Hepatocyte (in vitro differentiated cells): ENCODE results near the gene TMEFF2.

ENCODE experiments used
- CTCF ChIP-seq: fragments of 200-600 bp; sonication (generic); IDR thresholded peaks from 2 replicates; pipeline ENCODE4 v1.5.1; 2016; ENCODE audit warnings: antibody characterized with exemption, mild to moderate bottlenecking; ENCODE audit not compliant: poor library complexity
- EZH2 ChIP-seq: fragments of 200-600 bp; sonication (generic); IDR thresholded peaks from 2 replicates; pipeline ENCODE4 v1.6.1; 2016; ENCODE audit warnings: antibody characterized with exemption, mild to moderate bottlenecking, borderline replicate concordance

- TF ChIP-seq CTCF (no peak), EZH2 (no peak)
Observed at GRCh38 chr2:192126912-192127311, 67.8 kb downstream of the TMEFF2 start.
